Measurements from ENCODE around the gene MTARC2. TPM values are rescaled to one million over a fixed set of nuclear protein-coding genes. Genes with fewer than 3 reads are reported as not detected.

Gene MTARC2
- total and polyA plus RNA-seq, 2 of the 13 experiments (the other 11 are each of a cell fraction or from before 2014, with no cell fraction given), result 8.5 to 10.1 TPM

GRCh38 chr1:220768126-220768601, 20.0 kb downstream of the MTARC2 start (continued):
- TF ChIP-seq ZNF720 (CRISPR knock-in tag; IDR thresholded peaks at IDR 0.05) (no peak), ATF6 (CRISPR knock-in tag; conservative IDR thresholded peaks at IDR 0.05) (no peak), ZNF460 (CRISPR knock-in tag; IDR thresholded peaks at IDR 0.05; ENCODE audit: borderline replicate concordance) (no peak), IRX3 (CRISPR knock-in tag; IDR thresholded peaks at IDR 0.05; ENCODE audit: borderline replicate concordance, low read depth) (no peak), KDM6A (CRISPR knock-in tag; IDR thresholded peaks at IDR 0.05; ENCODE audit: low read depth) (peak; percentile 56; the same call in 1 of the 2 replicates), NFAT5 (CRISPR knock-in tag; IDR thresholded peaks at IDR 0.05) (no peak), ZMYM3 (CRISPR knock-in tag; IDR thresholded peaks at IDR 0.05) (0 out of 2 replicates have a peak, but pooled peaks have one; percentile 46), ZNF350 (CRISPR knock-in tag; IDR thresholded peaks at IDR 0.05; ENCODE audit: borderline replicate concordance, low read depth) (no peak), ETS1 (CRISPR knock-in tag; IDR thresholded peaks at IDR 0.05) (no peak), ZNF740 (CRISPR knock-in tag; IDR thresholded peaks at IDR 0.05) (no peak), AHDC1 (CRISPR knock-in tag; IDR thresholded peaks at IDR 0.05; ENCODE audit: borderline replicate concordance) (no peak), FOSL2 (CRISPR knock-in tag; IDR thresholded peaks at IDR 0.05) (peak; percentile 60), ZNF878 (CRISPR knock-in tag; IDR thresholded peaks at IDR 0.05) (no peak), ZFY (CRISPR knock-in tag; IDR thresholded peaks at IDR 0.05) (no peak), RXRA (CRISPR knock-in tag; IDR thresholded peaks at IDR 0.05) (peak; percentile 44; the same call in 1 of the 2 replicates)

Measured in HepG2 (cell line).